ENCODE measurements around the gene LY6G5B. TPM values are rescaled to one million over a fixed set of nuclear protein-coding genes. Genes with fewer than 3 reads are reported as not detected.

Gene LY6G5B
- total RNA-seq, 4 donors from 2014 or later = 2.4 to 21.3 (median 10.3) TPM

DNA sequence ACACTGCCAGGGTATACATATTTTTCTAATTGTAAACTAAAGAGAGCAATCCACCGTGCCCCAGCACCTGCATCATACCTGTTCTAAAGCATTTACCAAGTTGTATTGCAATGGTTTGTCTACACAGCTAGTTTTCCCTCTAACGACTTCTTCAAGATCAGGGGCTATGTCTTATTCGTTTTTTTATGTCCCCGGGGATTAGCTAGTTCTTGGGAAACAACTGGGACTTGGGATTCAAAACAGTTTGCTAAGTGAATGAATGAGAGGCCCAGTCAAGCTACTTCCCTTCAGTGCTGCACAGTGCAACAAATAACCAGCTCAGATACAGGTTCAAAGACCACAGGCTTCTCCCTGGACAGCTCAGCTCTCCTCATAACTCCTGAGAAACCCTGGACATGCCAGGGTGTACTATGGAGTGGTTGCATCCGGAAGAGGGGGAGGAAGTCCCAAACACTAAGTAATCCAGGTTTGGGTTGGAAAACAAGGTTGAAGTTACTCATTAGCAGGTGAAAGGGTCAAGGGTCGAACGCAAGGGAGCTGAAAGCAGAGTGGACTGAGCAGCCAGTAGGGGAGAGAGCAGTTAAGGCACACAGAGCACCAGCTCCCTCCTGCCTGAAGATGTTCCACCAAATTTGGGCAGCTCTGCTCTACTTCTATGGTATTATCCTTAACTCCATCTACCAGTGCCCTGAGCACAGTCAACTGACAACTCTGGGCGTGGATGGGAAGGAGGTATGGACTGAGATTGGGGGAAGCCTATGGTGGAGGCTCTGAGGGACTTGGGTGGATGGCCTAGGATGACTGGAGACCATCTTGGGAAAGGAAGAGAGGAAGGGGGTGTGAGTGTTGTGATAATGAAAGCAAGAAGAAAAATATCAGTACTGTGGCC lies 14.2 kb upstream of the LY6G5B start, which contains the start of gene APOM:
Gene APOM, plus strand, starts transcription at position 546 of the 889 bp plus-strand sequence. Its CDS starts 73 bp downstream, at position 619.
- no peak for DNase-seq
- in situ Hi-C loops (cut with MboI; ENCODE audit: low pct_ligation_motif_present in 1 of 4, low pct_unique_long_range_greater_than_20kb in 1 of 4, low sequenced_read_pairs in 3 of 4) (no loop called here), intact Hi-C loops (cut with DNase I; ENCODE audit: low total_unique reads) (no loop called here)
- H3K27me3 ChIP-seq = no peaks in the 10 kb centered on the region
- H3K27ac ChIP-seq = peak within 1 kb of the TSS in 1 of 4 donors; percentile 4
- TF ChIP-seq EP300 (IDR thresholded peaks at IDR 0.05; ENCODE audit: low read depth) = no peak
- no peak for TF ChIP-seq POLR2AphosphoS5 (IDR thresholded peaks at IDR 0.05)
- TF ChIP-seq, protein P1, sequence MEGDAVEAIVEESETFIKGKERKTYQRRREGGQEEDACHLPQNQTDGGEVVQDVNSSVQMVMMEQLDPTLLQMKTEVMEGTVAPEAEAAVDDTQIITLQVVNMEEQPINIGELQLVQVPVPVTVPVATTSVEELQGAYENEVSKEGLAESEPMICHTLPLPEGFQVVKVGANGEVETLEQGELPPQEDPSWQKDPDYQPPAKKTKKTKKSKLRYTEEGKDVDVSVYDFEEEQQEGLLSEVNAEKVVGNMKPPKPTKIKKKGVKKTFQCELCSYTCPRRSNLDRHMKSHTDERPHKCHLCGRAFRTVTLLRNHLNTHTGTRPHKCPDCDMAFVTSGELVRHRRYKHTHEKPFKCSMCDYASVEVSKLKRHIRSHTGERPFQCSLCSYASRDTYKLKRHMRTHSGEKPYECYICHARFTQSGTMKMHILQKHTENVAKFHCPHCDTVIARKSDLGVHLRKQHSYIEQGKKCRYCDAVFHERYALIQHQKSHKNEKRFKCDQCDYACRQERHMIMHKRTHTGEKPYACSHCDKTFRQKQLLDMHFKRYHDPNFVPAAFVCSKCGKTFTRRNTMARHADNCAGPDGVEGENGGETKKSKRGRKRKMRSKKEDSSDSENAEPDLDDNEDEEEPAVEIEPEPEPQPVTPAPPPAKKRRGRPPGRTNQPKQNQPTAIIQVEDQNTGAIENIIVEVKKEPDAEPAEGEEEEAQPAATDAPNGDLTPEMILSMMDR (IDR thresholded peaks at IDR 0.05) = no peak
- TF ChIP-seq POLR2A (IDR thresholded peaks at IDR 0.05) = no peak
- WGBS, 2 donors (ENCODE audit: low coverage in 1 of 2) = 40 to 63% methylated on average over 4 to 8 of the region's 8 CpGs
- H3K4me1 ChIP-seq = peaks cover 20 to 59% (median 43%) of the 10 kb centered on the region in 4 donors
- no peaks in the 10 kb centered on the region for H3K36me3 ChIP-seq
- no peak within 1 kb of the TSS for H3K4me3 ChIP-seq
- H3K9me3 ChIP-seq = no peaks in the 10 kb centered on the region

DNA sequence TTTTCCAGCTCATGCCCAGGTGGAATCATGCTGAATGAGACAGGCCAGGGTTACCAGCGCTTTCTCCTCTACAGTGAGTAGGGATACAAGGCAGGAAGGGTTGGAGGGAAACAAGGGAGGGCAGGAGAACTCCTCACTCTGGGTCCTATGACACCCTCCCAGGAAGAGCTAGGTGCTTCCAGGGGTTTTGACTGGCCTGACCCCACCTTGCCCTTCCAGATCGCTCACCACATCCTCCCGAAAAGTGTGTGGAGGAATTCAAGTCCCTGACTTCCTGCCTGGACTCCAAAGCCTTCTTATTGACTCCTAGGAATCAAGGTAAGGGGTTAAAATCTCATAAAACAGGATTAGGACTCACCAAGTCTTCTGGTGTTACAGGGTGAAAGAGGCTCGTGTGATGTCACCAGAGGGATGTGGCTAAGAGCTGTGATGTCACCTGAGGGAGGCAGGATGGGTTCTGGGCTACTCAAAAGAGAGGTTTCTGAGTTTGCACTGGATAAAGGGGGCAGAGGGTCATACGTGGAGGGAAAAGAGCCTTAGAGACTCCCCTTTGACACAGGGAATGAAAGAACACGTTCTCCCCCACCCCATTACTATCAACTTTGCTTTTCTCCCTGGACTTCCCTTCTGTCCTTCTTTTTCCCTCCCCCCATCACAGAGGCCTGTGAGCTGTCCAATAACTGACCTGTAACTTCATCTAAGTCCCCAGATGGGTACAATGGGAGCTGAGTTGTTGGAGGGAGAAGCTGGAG lies 12.2 kb upstream of the LY6G5B start:
- no peak overlapping the region for H3K27ac ChIP-seq
- H3K4me1 ChIP-seq = peaks cover 18 to 64% (median 39%) of the 10 kb centered on the region in 4 donors
- 69 to 70% methylated on average over 4 to 6 of the region's 6 CpGs for WGBS, 2 donors (ENCODE audit: low coverage in 1 of 2)
- H3K27me3 ChIP-seq = no peaks in the 10 kb centered on the region
- H3K9me3 ChIP-seq = no peaks in the 10 kb centered on the region
- no peak for DNase-seq
- H3K4me3 ChIP-seq = no peak overlapping the region
- intact Hi-C loops (cut with DNase I; ENCODE audit: low total_unique reads) = no loop called here
- H3K36me3 ChIP-seq = peaks cover 0 to 5% (median 0%) of the 10 kb centered on the region in 4 donors
- in situ Hi-C loops (cut with MboI; ENCODE audit: low pct_ligation_motif_present in 1 of 4, low pct_unique_long_range_greater_than_20kb in 1 of 4, low sequenced_read_pairs in 3 of 4) = no loop called here
- TF ChIP-seq POLR2AphosphoS5 (IDR thresholded peaks at IDR 0.05) = no peak
- TF ChIP-seq, protein P1 (IDR thresholded peaks at IDR 0.05) = no peak
- TF ChIP-seq POLR2A (IDR thresholded peaks at IDR 0.05) = no peak
- no peak for TF ChIP-seq EP300 (IDR thresholded peaks at IDR 0.05; ENCODE audit: low read depth)

DNA sequence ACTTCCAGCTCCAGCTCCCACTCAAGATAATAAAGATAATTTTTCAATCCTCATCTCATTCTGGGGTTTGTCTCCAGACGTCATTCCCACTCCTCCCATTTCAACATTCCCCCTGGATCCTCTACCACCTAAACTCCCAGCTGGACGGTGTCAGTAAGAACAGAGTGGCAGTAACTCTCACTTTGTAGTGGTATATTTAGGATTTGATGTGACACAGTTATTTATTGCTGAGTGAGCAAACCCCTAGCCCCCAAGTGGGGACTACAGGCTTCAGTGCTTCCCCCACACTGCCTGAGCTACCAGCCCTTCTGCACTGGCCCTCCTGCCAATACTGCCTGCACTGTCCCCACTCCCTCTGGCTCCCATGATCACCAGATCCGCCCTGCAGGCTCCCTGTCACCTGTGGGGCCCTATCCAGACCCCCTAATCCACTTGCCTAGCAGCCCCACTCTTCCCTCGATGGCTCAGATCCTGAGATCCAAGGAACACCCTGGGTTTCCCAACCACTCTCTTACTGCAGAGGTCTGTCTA lies 11.6 kb upstream of the LY6G5B start:
- no peak for TF ChIP-seq EP300 (IDR thresholded peaks at IDR 0.05; ENCODE audit: low read depth)
- TF ChIP-seq POLR2AphosphoS5 (IDR thresholded peaks at IDR 0.05) = no peak
- TF ChIP-seq, protein P1 (IDR thresholded peaks at IDR 0.05) = no peak
- TF ChIP-seq POLR2A (IDR thresholded peaks at IDR 0.05) = no peak
- no peak overlapping the region for H3K27ac ChIP-seq
- H3K4me1 ChIP-seq = peaks cover 23 to 70% (median 38%) of the 10 kb centered on the region in 4 donors
- intact Hi-C loops (cut with DNase I; ENCODE audit: low total_unique reads) (no loop called here), in situ Hi-C loops (cut with MboI; ENCODE audit: low pct_ligation_motif_present in 1 of 4, low pct_unique_long_range_greater_than_20kb in 1 of 4, low sequenced_read_pairs in 3 of 4) (no loop called here)
- H3K27me3 ChIP-seq = no peaks in the 10 kb centered on the region
- no peaks in the 10 kb centered on the region for H3K9me3 ChIP-seq
- WGBS, 2 donors (ENCODE audit: low coverage in 1 of 2) = 45 to 81% methylated on average over 2 to 4 of the region's 4 CpGs
- H3K4me3 ChIP-seq = peak overlapping the region in 1 of 4 donors; percentile 14
- no peak for DNase-seq
- peaks cover 0 to 6% (median 0%) of the 10 kb centered on the region in 4 donors for H3K36me3 ChIP-seq
